8988T (cell line): Measurements from ENCODE around the gene DLL1.

Experiments
- DNase-seq: peaks from one replicate; pipeline ENCODE4 v3.0.0; 2011

DLL1 gene

GRCh38 chr6:170248861-170249600 is 41.8 kb downstream of the DLL1 start:
- DNase-seq, result no peak

- no peak for DNase-seq
Observed at GRCh38 chr6:170248111-170248805, 42.6 kb downstream of the DLL1 start.

- DNase-seq, result no peak
Observed at GRCh38 chr6:170247178-170247701, 43.6 kb downstream of the DLL1 start.

- DNase-seq, result no peak
Observed at GRCh38 chr6:170245475-170245992, 45.3 kb downstream of the DLL1 start.

GRCh38 chr6:170244721-170245474 is 46.0 kb downstream of the DLL1 start:
- no peak for DNase-seq

GRCh38 chr6:170243791-170244291 is 47.0 kb downstream of the DLL1 start:
- DNase-seq, result no peak

GRCh38 chr6:170243386-170243785 is 47.5 kb downstream of the DLL1 start:
- no peak for DNase-seq

- DNase-seq, result no peak
Observed at GRCh38 chr6:170238741-170239565, 51.9 kb downstream of the DLL1 start.

GRCh38 chr6:170237999-170238740 is 52.7 kb downstream of the DLL1 start:
- no peak for DNase-seq

- no peak for DNase-seq
Observed at GRCh38 chr6:170236131-170236836, 54.6 kb downstream of the DLL1 start.

- DNase-seq, result no peak
Observed at GRCh38 chr6:170235391-170236125, 55.3 kb downstream of the DLL1 start.

- no peak for DNase-seq
Observed at GRCh38 chr6:170234419-170234818, 56.5 kb downstream of the DLL1 start.

GRCh38 chr6:170233286-170234205 is 57.3 kb downstream of the DLL1 start:
- no peak for DNase-seq
